ENCODE results near the gene PLEKHG7.

Gene PLEKHG7

GRCh38 chr12:92674500-92674899 is 28.3 kb upstream of the PLEKHG7 start:
- Histone ChIP-seq H3K4me3 (ENCODE audit: low read length) (no peak overlapping the region), H3K9ac (ENCODE audit: low read length) (no peak overlapping the region), H3K27me3 (replicated peaks; ENCODE audit: control insufficient read depth, insufficient read depth, low read length) (no peaks in the 10 kb centered on the region), H3K9me3 (ENCODE audit: control insufficient read depth, low read length) (no peaks in the 10 kb centered on the region), H3K4me1 (ENCODE audit: control insufficient read depth, insufficient read depth, low read length) (no peaks in the 10 kb centered on the region), H3K36me3 (ENCODE audit: control insufficient read depth, insufficient read depth, low read length, severe bottlenecking) (no peaks in the 10 kb centered on the region)
- no peak for DNase-seq (ENCODE audit: low read depth)

GRCh38 chr12:92675092-92675865 is 27.5 kb upstream of the PLEKHG7 start:
- H3K4me3 ChIP-seq (ENCODE audit: low read length), result no peak overlapping the region
- no peaks in the 10 kb centered on the region for H3K27me3 ChIP-seq (replicated peaks; ENCODE audit: control insufficient read depth, insufficient read depth, low read length)
- no peak overlapping the region for H3K9ac ChIP-seq (ENCODE audit: low read length)
- H3K4me1 ChIP-seq (ENCODE audit: control insufficient read depth, insufficient read depth, low read length), result no peaks in the 10 kb centered on the region
- no peaks in the 10 kb centered on the region for H3K36me3 ChIP-seq (ENCODE audit: control insufficient read depth, insufficient read depth, low read length, severe bottlenecking)
- no peak for DNase-seq (ENCODE audit: low read depth)
- H3K9me3 ChIP-seq (ENCODE audit: control insufficient read depth, low read length), result no peaks in the 10 kb centered on the region

- no peak for DNase-seq (ENCODE audit: low read depth)
- Histone ChIP-seq H3K27me3 (replicated peaks; ENCODE audit: control insufficient read depth, insufficient read depth, low read length) (no peaks in the 10 kb centered on the region), H3K9me3 (ENCODE audit: control insufficient read depth, low read length) (no peaks in the 10 kb centered on the region), H3K36me3 (ENCODE audit: control insufficient read depth, insufficient read depth, low read length, severe bottlenecking) (no peaks in the 10 kb centered on the region), H3K4me3 (ENCODE audit: low read length) (no peak overlapping the region), H3K4me1 (ENCODE audit: control insufficient read depth, insufficient read depth, low read length) (no peaks in the 10 kb centered on the region), H3K9ac (ENCODE audit: low read length) (no peak overlapping the region)
These were observed 26.1 kb upstream of the PLEKHG7 start for GRCh38 chr12:92676710-92677109.

GRCh38 chr12:92690601-92691000 is 12.2 kb upstream of the PLEKHG7 start:
- DNase-seq (ENCODE audit: low read depth), result peak; percentile 7
- Histone ChIP-seq H3K36me3 (ENCODE audit: control insufficient read depth, insufficient read depth, low read length, severe bottlenecking) (no peaks in the 10 kb centered on the region), H3K9me3 (ENCODE audit: control insufficient read depth, low read length) (no peaks in the 10 kb centered on the region), H3K4me1 (ENCODE audit: control insufficient read depth, insufficient read depth, low read length) (peaks cover under 1% of the 10 kb centered on the region), H3K4me3 (ENCODE audit: low read length) (no peak overlapping the region), H3K27me3 (replicated peaks; ENCODE audit: control insufficient read depth, insufficient read depth, low read length) (no peaks in the 10 kb centered on the region), H3K9ac (ENCODE audit: low read length) (no peak overlapping the region)

- peaks cover 13% of the 10 kb centered on the region for H3K4me1 ChIP-seq (ENCODE audit: control insufficient read depth, insufficient read depth, low read length)
- no peaks in the 10 kb centered on the region for H3K27me3 ChIP-seq (replicated peaks; ENCODE audit: control insufficient read depth, insufficient read depth, low read length)
- no peaks in the 10 kb centered on the region for H3K36me3 ChIP-seq (ENCODE audit: control insufficient read depth, insufficient read depth, low read length, severe bottlenecking)
- no peak for DNase-seq (ENCODE audit: low read depth)
- H3K9me3 ChIP-seq (ENCODE audit: control insufficient read depth, low read length), result no peaks in the 10 kb centered on the region
- H3K4me3 ChIP-seq (ENCODE audit: low read length), result no peak overlapping the region
- H3K9ac ChIP-seq (ENCODE audit: low read length), result no peak overlapping the region
These were observed 7.7 kb upstream of the PLEKHG7 start for GRCh38 chr12:92695056-92695455.

- DNase-seq (ENCODE audit: low read depth), result no peak
- H3K9me3 ChIP-seq (ENCODE audit: control insufficient read depth, low read length), result no peaks in the 10 kb centered on the region
These were observed 7.2 kb upstream of the PLEKHG7 start for GRCh38 chr12:92695577-92695976.

GRCh38 chr12:92696216-92696615 is 6.6 kb upstream of the PLEKHG7 start:
- peak; percentile 83 for DNase-seq (ENCODE audit: low read depth)
- Histone ChIP-seq H3K36me3 (ENCODE audit: control insufficient read depth, insufficient read depth, low read length, severe bottlenecking) (no peaks in the 10 kb centered on the region), H3K4me3 (ENCODE audit: low read length) (peak overlapping the region; percentile 51), H3K9ac (ENCODE audit: low read length) (peak overlapping the region; percentile 12), H3K4me1 (ENCODE audit: control insufficient read depth, insufficient read depth, low read length) (peaks cover 20% of the 10 kb centered on the region), H3K27me3 (replicated peaks; ENCODE audit: control insufficient read depth, insufficient read depth, low read length) (no peaks in the 10 kb centered on the region), H3K9me3 (ENCODE audit: control insufficient read depth, low read length) (no peaks in the 10 kb centered on the region)

More at GRCh38 chr12:92695577-92695976, 7.2 kb upstream of the PLEKHG7 start:
- no peak overlapping the region for H3K9ac ChIP-seq (ENCODE audit: low read length)
- no peaks in the 10 kb centered on the region for H3K36me3 ChIP-seq (ENCODE audit: control insufficient read depth, insufficient read depth, low read length, severe bottlenecking)
- peaks cover 14% of the 10 kb centered on the region for H3K4me1 ChIP-seq (ENCODE audit: control insufficient read depth, insufficient read depth, low read length)
- H3K4me3 ChIP-seq (ENCODE audit: low read length), result no peak overlapping the region
- no peaks in the 10 kb centered on the region for H3K27me3 ChIP-seq (replicated peaks; ENCODE audit: control insufficient read depth, insufficient read depth, low read length)

- DNase-seq (ENCODE audit: low read depth), result no peak
- no peak overlapping the region for H3K9ac ChIP-seq (ENCODE audit: low read length)
- no peaks in the 10 kb centered on the region for H3K9me3 ChIP-seq (ENCODE audit: control insufficient read depth, low read length)
- no peaks in the 10 kb centered on the region for H3K36me3 ChIP-seq (ENCODE audit: control insufficient read depth, insufficient read depth, low read length, severe bottlenecking)
- no peak overlapping the region for H3K4me3 ChIP-seq (ENCODE audit: low read length)
- H3K27me3 ChIP-seq (replicated peaks; ENCODE audit: control insufficient read depth, insufficient read depth, low read length), result no peaks in the 10 kb centered on the region
- H3K4me1 ChIP-seq (ENCODE audit: control insufficient read depth, insufficient read depth, low read length), result peaks cover 27% of the 10 kb centered on the region
These were observed 4.3 kb upstream of the PLEKHG7 start for GRCh38 chr12:92698474-92698873.

- H3K4me3 ChIP-seq (ENCODE audit: low read length), result no peak overlapping the region
- H3K36me3 ChIP-seq (ENCODE audit: control insufficient read depth, insufficient read depth, low read length, severe bottlenecking), result no peaks in the 10 kb centered on the region
- H3K27me3 ChIP-seq (replicated peaks; ENCODE audit: control insufficient read depth, insufficient read depth, low read length), result no peaks in the 10 kb centered on the region
- peak overlapping the region; percentile 30 for H3K9ac ChIP-seq (ENCODE audit: low read length)
- H3K9me3 ChIP-seq (ENCODE audit: control insufficient read depth, low read length), result no peaks in the 10 kb centered on the region
- H3K4me1 ChIP-seq (ENCODE audit: control insufficient read depth, insufficient read depth, low read length), result peaks cover 21% of the 10 kb centered on the region
- DNase-seq (ENCODE audit: low read depth), result no peak
These were observed 1.3 kb upstream of the PLEKHG7 start for GRCh38 chr12:92701441-92701840.

- H3K4me3 ChIP-seq (ENCODE audit: low read length), result no peak overlapping the region
- no peaks in the 10 kb centered on the region for H3K9me3 ChIP-seq (ENCODE audit: control insufficient read depth, low read length)
- peaks cover 17% of the 10 kb centered on the region for H3K4me1 ChIP-seq (ENCODE audit: control insufficient read depth, insufficient read depth, low read length)
- H3K36me3 ChIP-seq (ENCODE audit: control insufficient read depth, insufficient read depth, low read length, severe bottlenecking), result no peaks in the 10 kb centered on the region
- H3K27me3 ChIP-seq (replicated peaks; ENCODE audit: control insufficient read depth, insufficient read depth, low read length), result no peaks in the 10 kb centered on the region
- H3K9ac ChIP-seq (ENCODE audit: low read length), result no peak overlapping the region
- DNase-seq (ENCODE audit: low read depth), result peak; percentile 50
These were observed 997 bp downstream of the PLEKHG7 start for GRCh38 chr12:92703786-92704185.

GRCh38 chr12:92706594-92706993 is 3.8 kb downstream of the PLEKHG7 start:
- H3K4me3 ChIP-seq (ENCODE audit: low read length), result no peak overlapping the region

GRCh38 chr12:92707926-92708325 is 5.1 kb downstream of the PLEKHG7 start:
- H3K36me3 ChIP-seq (ENCODE audit: control insufficient read depth, insufficient read depth, low read length, severe bottlenecking), result no peaks in the 10 kb centered on the region
- H3K27me3 ChIP-seq (replicated peaks; ENCODE audit: control insufficient read depth, insufficient read depth, low read length), result no peaks in the 10 kb centered on the region
- no peak overlapping the region for H3K4me3 ChIP-seq (ENCODE audit: low read length)
- H3K9me3 ChIP-seq (ENCODE audit: control insufficient read depth, low read length), result peaks cover under 1% of the 10 kb centered on the region
- peaks cover 4% of the 10 kb centered on the region for H3K4me1 ChIP-seq (ENCODE audit: control insufficient read depth, insufficient read depth, low read length)
- H3K9ac ChIP-seq (ENCODE audit: low read length), result no peak overlapping the region
- no peak for DNase-seq (ENCODE audit: low read depth)

More at GRCh38 chr12:92706594-92706993, 3.8 kb downstream of the PLEKHG7 start:
- Histone ChIP-seq H3K9me3 (ENCODE audit: control insufficient read depth, low read length) (no peaks in the 10 kb centered on the region), H3K4me1 (ENCODE audit: control insufficient read depth, insufficient read depth, low read length) (peaks cover 6% of the 10 kb centered on the region), H3K36me3 (ENCODE audit: control insufficient read depth, insufficient read depth, low read length, severe bottlenecking) (no peaks in the 10 kb centered on the region), H3K9ac (ENCODE audit: low read length) (no peak overlapping the region), H3K27me3 (replicated peaks; ENCODE audit: control insufficient read depth, insufficient read depth, low read length) (no peaks in the 10 kb centered on the region)
- DNase-seq (ENCODE audit: low read depth), result no peak

Measured in adipocyte (in vitro differentiated cells).